Calu3 (cell line): Measurements from ENCODE around the gene RPL11. TPM values are rescaled to one million over a fixed set of nuclear protein-coding genes. Genes with fewer than 3 reads are reported as not detected.

Source experiments
- BruUV-seq: library from RNA; stranded (reverse); fragments of 400-500 nt; replicated peaks from 2 replicates; lab custom pipeline; 2021; lab: Mats Ljungman, UMichigan
- CTCF ChIA-PET: fragments of 300-600 bp; sonication (Branson Sonifier 250); formaldehyde crosslinking; loops from one replicate; lab custom pipeline; 2022; ENCODE audit warnings: antibody characterized with exemption; lab: Charles Lee
- DNase-seq: peaks from one replicate; pipeline ENCODE4 v3.0.0; 2022
- H3K27ac Mint-ChIP-seq: one replicate; pipeline ENCODE4 v1.8.0; 2022; ENCODE audit warnings: mixed read lengths; ENCODE audit not compliant: unreplicated experiment
- H3K27me3 Mint-ChIP-seq: one replicate; pipeline ENCODE4 v1.8.0; 2022; ENCODE audit warnings: mixed read lengths; ENCODE audit not compliant: unreplicated experiment
- H3K36me3 Mint-ChIP-seq: one replicate; pipeline ENCODE4 v1.8.0; 2022; ENCODE audit warnings: mild to moderate bottlenecking, moderate library complexity, mixed read lengths; ENCODE audit not compliant: insufficient read depth, unreplicated experiment
- H3K4me1 Mint-ChIP-seq: one replicate; pipeline ENCODE4 v1.8.0; 2022; ENCODE audit warnings: mild to moderate bottlenecking, low read depth, mixed read lengths; ENCODE audit not compliant: unreplicated experiment
- H3K4me3 Mint-ChIP-seq: one replicate; pipeline ENCODE4 v1.8.0; 2022; ENCODE audit warnings: mild to moderate bottlenecking, low read depth, moderate library complexity, mixed read lengths; ENCODE audit not compliant: unreplicated experiment
- H3K9me3 Mint-ChIP-seq: one replicate; pipeline ENCODE4 v1.8.0; 2022; ENCODE audit warnings: low read depth, mixed read lengths; ENCODE audit not compliant: unreplicated experiment
- intact Hi-C: fragments of 100-400 bp; cut with micrococcal nuclease; formaldehyde crosslinking; loops from one replicate; pipeline ENCODE4 v1.10.0; 2022; ENCODE audit not compliant: unreplicated experiment
- total RNA-seq: library from RNA; stranded (reverse); gene quantifications from 2 replicates; pipeline ENCODE4 v1.2.3, GENCODE V29; 2022
- TF ChIP-seq, protein P1 (sequence below): fragments of 200-600 bp; IDR thresholded peaks from one replicate; pipeline ENCODE4 v1.8.0; 2022; ENCODE audit warnings: antibody characterized with exemption; ENCODE audit not compliant: unreplicated experiment

Gene RPL11
- total RNA-seq, 1 experiment from 2014 or later, result 622 TPM

DNA sequence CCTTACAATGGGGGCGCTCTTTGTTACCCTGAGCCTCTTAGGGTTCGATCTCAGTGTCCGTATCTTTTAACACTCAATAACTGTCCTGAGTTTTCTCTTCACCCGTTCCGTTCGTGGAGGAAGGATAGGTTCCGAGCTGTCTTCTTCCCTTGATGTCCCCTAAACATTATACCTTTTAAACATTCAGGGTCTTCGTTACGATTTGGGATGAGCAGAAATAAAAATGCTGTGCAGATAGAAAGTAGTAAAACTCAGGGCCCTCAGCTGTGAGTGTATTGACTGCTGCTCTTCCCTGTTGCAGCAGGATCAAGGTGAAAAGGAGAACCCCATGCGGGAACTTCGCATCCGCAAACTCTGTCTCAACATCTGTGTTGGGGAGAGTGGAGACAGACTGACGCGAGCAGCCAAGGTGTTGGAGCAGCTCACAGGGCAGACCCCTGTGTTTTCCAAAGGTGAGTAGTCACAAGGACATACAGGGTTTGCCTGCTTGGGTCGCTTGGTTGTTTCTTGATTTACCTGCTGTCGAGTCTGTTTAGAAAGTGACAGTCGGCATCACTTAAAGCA, 784 bp downstream of the RPL11 start:
- TF ChIP-seq, protein P1, sequence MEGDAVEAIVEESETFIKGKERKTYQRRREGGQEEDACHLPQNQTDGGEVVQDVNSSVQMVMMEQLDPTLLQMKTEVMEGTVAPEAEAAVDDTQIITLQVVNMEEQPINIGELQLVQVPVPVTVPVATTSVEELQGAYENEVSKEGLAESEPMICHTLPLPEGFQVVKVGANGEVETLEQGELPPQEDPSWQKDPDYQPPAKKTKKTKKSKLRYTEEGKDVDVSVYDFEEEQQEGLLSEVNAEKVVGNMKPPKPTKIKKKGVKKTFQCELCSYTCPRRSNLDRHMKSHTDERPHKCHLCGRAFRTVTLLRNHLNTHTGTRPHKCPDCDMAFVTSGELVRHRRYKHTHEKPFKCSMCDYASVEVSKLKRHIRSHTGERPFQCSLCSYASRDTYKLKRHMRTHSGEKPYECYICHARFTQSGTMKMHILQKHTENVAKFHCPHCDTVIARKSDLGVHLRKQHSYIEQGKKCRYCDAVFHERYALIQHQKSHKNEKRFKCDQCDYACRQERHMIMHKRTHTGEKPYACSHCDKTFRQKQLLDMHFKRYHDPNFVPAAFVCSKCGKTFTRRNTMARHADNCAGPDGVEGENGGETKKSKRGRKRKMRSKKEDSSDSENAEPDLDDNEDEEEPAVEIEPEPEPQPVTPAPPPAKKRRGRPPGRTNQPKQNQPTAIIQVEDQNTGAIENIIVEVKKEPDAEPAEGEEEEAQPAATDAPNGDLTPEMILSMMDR, result no peak
- Mint-ChIP-seq H3K9me3 (no peaks in the 10 kb centered on the region), H3K4me3 (peak overlapping the region; percentile 77), H3K36me3 (peaks cover 60% of the 10 kb centered on the region), H3K27me3 (no peaks in the 10 kb centered on the region), H3K27ac (peak overlapping the region; percentile 83), H3K4me1 (peaks cover 38% of the 10 kb centered on the region)
- CTCF ChIA-PET, result interaction anchor here (0.6 to 0.8 kb wide), 2 partner anchors 15 to 186 kb away, joined by 3 to 4 read pairs; no protein-coding TSS in a partner anchor
- DNase-seq, result peak; percentile 2
- no TSS peak for BruUV-seq
- intact Hi-C loops, result no loop called here

DNA sequence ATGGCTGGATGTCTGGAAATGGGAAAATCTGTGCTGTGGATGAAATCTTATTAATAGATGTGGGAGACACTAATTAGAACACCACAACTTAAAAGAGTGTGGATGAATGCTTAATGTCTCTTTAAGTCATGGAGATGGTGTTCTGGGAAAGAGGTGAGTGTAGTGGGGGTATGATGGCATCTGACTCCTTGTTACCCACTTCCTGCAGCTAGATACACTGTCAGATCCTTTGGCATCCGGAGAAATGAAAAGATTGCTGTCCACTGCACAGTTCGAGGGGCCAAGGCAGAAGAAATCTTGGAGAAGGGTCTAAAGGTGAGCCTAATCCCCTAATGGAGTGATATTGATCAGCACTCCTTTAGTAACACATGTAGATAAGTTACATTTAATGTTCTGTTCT, 2.0 kb downstream of the RPL11 start:
- no peak for DNase-seq
- Mint-ChIP-seq H3K36me3 (peaks cover 72% of the 10 kb centered on the region), H3K4me1 (peaks cover 38% of the 10 kb centered on the region), H3K4me3 (peak overlapping the region; percentile 77), H3K27ac (peak overlapping the region; percentile 83), H3K27me3 (no peaks in the 10 kb centered on the region), H3K9me3 (no peaks in the 10 kb centered on the region)
- TF ChIP-seq, protein P1, result no peak
- intact Hi-C loops, result no loop called here
- CTCF ChIA-PET, result no interaction called here
- no TSS peak for BruUV-seq

DNA sequence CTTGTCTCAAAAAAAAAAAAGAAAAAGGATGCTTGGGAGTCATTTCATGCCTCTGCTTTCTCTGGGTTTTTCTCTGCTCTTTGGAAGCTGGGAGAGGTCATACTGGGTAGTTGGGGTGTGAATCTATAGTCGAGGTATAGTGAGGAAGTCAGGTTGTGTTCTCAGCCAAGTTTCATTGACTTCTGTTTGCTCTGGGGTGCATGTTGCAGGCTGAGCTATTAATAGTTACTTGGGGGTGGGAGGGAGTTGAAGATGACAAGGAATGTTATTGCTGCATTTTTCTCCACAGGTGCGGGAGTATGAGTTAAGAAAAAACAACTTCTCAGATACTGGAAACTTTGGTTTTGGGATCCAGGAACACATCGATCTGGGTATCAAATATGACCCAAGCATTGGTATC, 2.8 kb downstream of the RPL11 start:
- Mint-ChIP-seq H3K4me3 (peak overlapping the region; percentile 44), H3K36me3 (peaks cover 75% of the 10 kb centered on the region), H3K27ac (no peak overlapping the region), H3K4me1 (peaks cover 38% of the 10 kb centered on the region), H3K27me3 (no peaks in the 10 kb centered on the region), H3K9me3 (no peaks in the 10 kb centered on the region)
- DNase-seq, result no peak
- TF ChIP-seq, protein P1, result no peak
- intact Hi-C loops, result no loop called here
- no TSS peak for BruUV-seq
- CTCF ChIA-PET, result no interaction called here

DNA sequence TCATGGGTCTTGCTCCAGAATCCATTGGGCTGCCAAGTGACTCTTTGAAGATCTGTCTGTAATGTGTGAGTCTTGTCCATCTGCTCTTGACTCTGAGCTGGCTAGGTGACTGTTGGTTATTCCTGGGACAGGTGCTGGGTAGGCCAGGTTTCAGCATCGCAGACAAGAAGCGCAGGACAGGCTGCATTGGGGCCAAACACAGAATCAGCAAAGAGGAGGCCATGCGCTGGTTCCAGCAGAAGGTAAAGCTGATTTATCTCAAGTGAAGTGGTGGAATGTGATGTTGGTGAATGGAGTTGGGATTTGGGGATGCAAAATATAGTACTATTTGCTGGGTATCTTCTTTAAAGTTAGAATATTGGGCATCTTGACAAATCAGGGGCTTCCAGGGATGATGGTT, 4.1 kb downstream of the RPL11 start:
- peak overlapping the region; percentile 21 for H3K27ac Mint-ChIP-seq
- no peaks in the 10 kb centered on the region for H3K27me3 Mint-ChIP-seq
- no peak overlapping the region for H3K4me3 Mint-ChIP-seq
- DNase-seq, result no peak
- TF ChIP-seq, protein P1, result no peak
- BruUV-seq, result no TSS peak
- CTCF ChIA-PET, result no interaction called here
- H3K4me1 Mint-ChIP-seq, result peaks cover 38% of the 10 kb centered on the region
- intact Hi-C loops, result no loop called here
- H3K36me3 Mint-ChIP-seq, result peaks cover 85% of the 10 kb centered on the region
- H3K9me3 Mint-ChIP-seq, result no peaks in the 10 kb centered on the region
